ENCODE measurements around the gene PLAGL2. TPM values are rescaled to one million over a fixed set of nuclear protein-coding genes. Genes with fewer than 3 reads are reported as not detected.
A peak's percentile ranks its signal among the peaks of the same experiment; 100 is the strongest.

The PLAGL2 gene
- total and polyA plus RNA-seq, 2 experiments from 2014 or later = 39.7 to 41.1 TPM

DNA sequence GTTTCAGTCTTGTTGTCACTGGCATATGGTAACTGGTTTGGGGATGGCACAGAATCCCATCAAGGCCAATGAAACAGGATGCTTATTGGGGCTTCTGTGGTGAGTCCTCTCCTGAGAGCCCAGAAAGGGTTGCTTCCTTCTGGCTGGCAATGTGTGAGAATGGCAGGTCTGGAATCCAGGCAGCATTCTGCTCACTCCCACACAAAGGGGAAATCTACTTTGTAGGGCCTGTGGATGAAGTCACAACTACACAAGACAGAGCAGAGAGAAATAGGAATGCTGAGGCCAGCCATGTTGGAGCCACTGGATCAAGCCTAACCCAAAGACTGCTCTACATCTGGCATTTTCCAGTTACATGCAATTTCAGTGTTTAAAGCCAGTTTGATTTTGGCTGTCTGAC, 15.7 kb downstream of the PLAGL2 start:
- DNase-seq (ENCODE audit: low spot score) = no peak
- Histone ChIP-seq H4K20me1 (ENCODE audit: insufficient read depth, poor library complexity, severe bottlenecking) (peaks cover 29% of the 10 kb centered on the region), H3K4me3 (no peak overlapping the region), H3K27me3 (no peaks in the 10 kb centered on the region), H3K9me3 (ENCODE audit: low read depth) (no peaks in the 10 kb centered on the region), H3K4me2 (no peak overlapping the region), H3K9me2 (replicated peaks; ENCODE audit: insufficient read depth) (no peaks in the 10 kb centered on the region), H3K79me2 (peaks cover 68% of the 10 kb centered on the region), H3K27ac (peak overlapping the region; percentile 95), H2AFZ (no peak overlapping the region), H3K4me1 (ENCODE audit: insufficient read depth) (peaks cover 28% of the 10 kb centered on the region), H3K36me3 (replicated peaks; ENCODE audit: insufficient read depth, low read depth) (peaks cover 4% of the 10 kb centered on the region)
- no peak for TF ChIP-seq CTCF (IDR thresholded peaks at IDR 0.05; ENCODE audit: poor library complexity)
- TF ChIP-seq EZH2 (IDR thresholded peaks at IDR 0.05; ENCODE audit: borderline replicate concordance) = no peak
- TF ChIP-seq EZH2phosphoT487 (IDR thresholded peaks at IDR 0.05; ENCODE audit: low read depth, severe bottlenecking, unreplicated experiment) = no peak

GRCh38 chr20:32191422-32191821, 16.1 kb downstream of the PLAGL2 start:
- 84% methylated on average over 3 of the region's 3 CpGs for WGBS (ENCODE audit: low lambda C conversion rate, missing lambda C conversion rate)
- Histone ChIP-seq H3K36me3 (replicated peaks; ENCODE audit: insufficient read depth, low read depth) (peaks cover 4% of the 10 kb centered on the region), H2AFZ (no peak overlapping the region), H3K4me1 (ENCODE audit: insufficient read depth) (peaks cover 33% of the 10 kb centered on the region), H3K9me3 (ENCODE audit: low read depth) (no peaks in the 10 kb centered on the region), H3K4me3 (no peak overlapping the region), H3K27me3 (no peaks in the 10 kb centered on the region), H3K4me2 (no peak overlapping the region), H3K27ac (peak overlapping the region; percentile 95), H3K9me2 (replicated peaks; ENCODE audit: insufficient read depth) (no peaks in the 10 kb centered on the region), H3K79me2 (peaks cover 66% of the 10 kb centered on the region), H4K20me1 (ENCODE audit: insufficient read depth, poor library complexity, severe bottlenecking) (peaks cover 28% of the 10 kb centered on the region)
- TF ChIP-seq EZH2phosphoT487 (IDR thresholded peaks at IDR 0.05; ENCODE audit: low read depth, severe bottlenecking, unreplicated experiment) (no peak), CTCF (IDR thresholded peaks at IDR 0.05; ENCODE audit: poor library complexity) (no peak), EZH2 (IDR thresholded peaks at IDR 0.05; ENCODE audit: borderline replicate concordance) (no peak)
- DNase-seq (ENCODE audit: low spot score) = no peak

DNA sequence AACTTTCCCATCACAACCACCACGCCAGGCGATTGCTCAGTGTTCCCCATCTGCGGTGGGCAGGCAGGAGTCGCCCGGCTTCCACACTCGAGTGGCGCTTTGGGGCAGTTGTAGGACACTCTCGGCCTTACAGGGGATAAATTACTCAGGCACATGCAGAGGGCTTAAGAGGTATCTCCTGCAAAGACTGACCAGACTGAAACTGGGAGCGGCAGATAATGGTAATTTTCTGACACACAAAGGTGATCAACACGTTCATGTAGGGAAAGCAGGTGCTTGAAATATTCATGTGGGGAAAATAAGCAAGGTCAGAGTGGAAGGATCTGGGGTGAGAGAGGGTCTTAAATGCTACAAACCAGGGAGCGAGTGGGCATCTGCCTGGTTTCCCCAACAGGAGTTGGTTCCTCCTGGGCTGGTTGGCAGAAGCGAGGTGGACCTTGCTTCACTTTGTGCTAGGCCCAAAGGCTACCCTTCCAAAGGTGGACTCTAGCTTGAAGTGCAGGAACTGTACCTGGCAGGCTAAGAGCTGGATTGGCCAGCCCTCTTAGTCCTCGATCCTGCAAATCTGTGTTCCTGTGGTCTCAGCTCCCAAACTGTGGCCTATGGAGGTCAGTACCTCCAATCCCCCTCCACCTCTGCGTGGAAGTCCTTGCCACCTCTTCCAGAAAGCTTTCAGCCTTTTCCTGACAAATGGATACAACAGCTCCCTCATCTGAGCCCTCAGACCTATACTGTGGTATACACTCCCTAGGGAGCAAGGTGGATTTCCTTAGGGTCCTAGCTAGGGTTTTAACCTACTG, 16.7 kb downstream of the PLAGL2 start:
- Histone ChIP-seq H3K9me2 (replicated peaks; ENCODE audit: insufficient read depth) (no peaks in the 10 kb centered on the region), H3K27me3 (no peaks in the 10 kb centered on the region), H2AFZ (peak overlapping the region; percentile 80), H3K9me3 (ENCODE audit: low read depth) (no peaks in the 10 kb centered on the region), H3K4me3 (peak overlapping the region; percentile 72), H3K27ac (peak overlapping the region; percentile 95), H4K20me1 (ENCODE audit: insufficient read depth, poor library complexity, severe bottlenecking) (peaks cover 22% of the 10 kb centered on the region), H3K4me2 (peak overlapping the region; percentile 93), H3K79me2 (peaks cover 60% of the 10 kb centered on the region), H3K4me1 (ENCODE audit: insufficient read depth) (peaks cover 39% of the 10 kb centered on the region), H3K36me3 (replicated peaks; ENCODE audit: insufficient read depth, low read depth) (peaks cover 4% of the 10 kb centered on the region)
- WGBS (ENCODE audit: low lambda C conversion rate, missing lambda C conversion rate) = 32% methylated on average over 14 of the region's 14 CpGs
- DNase-seq (ENCODE audit: low spot score) = peak; percentile 34
- TF ChIP-seq CTCF (IDR thresholded peaks at IDR 0.05; ENCODE audit: poor library complexity) (no peak), EZH2phosphoT487 (IDR thresholded peaks at IDR 0.05; ENCODE audit: low read depth, severe bottlenecking, unreplicated experiment) (no peak), EZH2 (IDR thresholded peaks at IDR 0.05; ENCODE audit: borderline replicate concordance) (no peak)
